BJ (cell line): ENCODE measurements around the gene PNPLA2. TPM values are rescaled to one million over a fixed set of nuclear protein-coding genes. Genes with fewer than 3 reads are reported as not detected.

Source experiments
- CTCF ChIA-PET: fragments of 350-600 bp; formaldehyde crosslinking; extraction: SDS; loops from one replicate; lab custom pipeline; 2021; ENCODE audit warnings: antibody characterized with exemption, inconsistent platforms; lab: Yijun Ruan, JAX
- POLR2A ChIA-PET: fragments of 300-600 bp; sonication (Branson Sonifier 250); formaldehyde crosslinking; extraction: SDS; loops from one replicate; lab custom pipeline; 2021; ENCODE audit warnings: antibody characterized with exemption; lab: Charles Lee
- DNase-seq: peaks from one replicate; pipeline ENCODE4 v3.0.0-alpha.2; 2011; ENCODE audit warnings: low read depth
- H3K27me3 ChIP-seq: 2 replicates; pipeline ENCODE4 v1.6.0; 2011; ENCODE audit warnings: low read length; ENCODE audit not compliant: control insufficient read depth, insufficient read depth
- H3K36me3 ChIP-seq: 2 replicates; pipeline ENCODE4 v1.5.1; 2011; ENCODE audit warnings: low read length; ENCODE audit not compliant: control insufficient read depth, insufficient read depth
- H3K4me3 ChIP-seq: 2 replicates; pipeline ENCODE4 v1.5.1; 2011; ENCODE audit warnings: low read depth, mild to moderate bottlenecking, control low read depth, low read length
- polyA plus RNA-seq: library from polyadenylated mRNA; depleted of rRNA; stranded (reverse); fragments of >200 nt; gene quantifications from 2 replicates; pipeline ENCODE4 v1.2.3, GENCODE V29; 2011
- TF ChIP-seq, protein P1 (sequence below): IDR thresholded peaks from 2 replicates; pipeline ENCODE4 v1.5.1; 2011; ENCODE audit warnings: low read depth, mild to moderate bottlenecking, control low read depth, inconsistent platforms, low read length, moderate library complexity; ENCODE audit not compliant: insufficient read depth

PNPLA2 gene
- polyA plus RNA-seq, 1 experiment, result 53.1 TPM

DNA sequence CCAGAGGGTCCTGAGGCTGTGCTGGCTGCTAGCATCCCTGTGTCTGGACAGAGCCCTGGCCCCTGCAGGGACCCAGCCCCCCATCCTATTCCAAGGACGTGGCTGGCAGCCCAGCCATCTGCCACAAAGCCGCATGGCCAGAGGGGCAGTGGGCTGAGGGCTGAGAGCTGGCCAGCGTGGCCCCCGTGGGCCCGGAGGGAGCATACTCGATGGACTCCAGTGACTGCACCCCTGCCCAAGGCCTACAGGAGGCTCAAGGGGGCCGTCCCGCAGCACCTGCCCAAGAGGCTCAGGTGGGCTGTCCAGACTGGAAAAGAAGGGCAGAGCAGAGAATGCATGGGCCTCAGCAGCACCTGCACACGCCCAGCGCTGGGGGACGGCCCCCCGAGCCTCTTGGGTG, 37.1 kb downstream of the PNPLA2 start:
- H3K4me3 ChIP-seq, result no peak overlapping the region
- POLR2A ChIA-PET, result no interaction called here
- H3K36me3 ChIP-seq, result peaks cover 6% of the 10 kb centered on the region
- DNase-seq, result no peak
- TF ChIP-seq, protein P1, sequence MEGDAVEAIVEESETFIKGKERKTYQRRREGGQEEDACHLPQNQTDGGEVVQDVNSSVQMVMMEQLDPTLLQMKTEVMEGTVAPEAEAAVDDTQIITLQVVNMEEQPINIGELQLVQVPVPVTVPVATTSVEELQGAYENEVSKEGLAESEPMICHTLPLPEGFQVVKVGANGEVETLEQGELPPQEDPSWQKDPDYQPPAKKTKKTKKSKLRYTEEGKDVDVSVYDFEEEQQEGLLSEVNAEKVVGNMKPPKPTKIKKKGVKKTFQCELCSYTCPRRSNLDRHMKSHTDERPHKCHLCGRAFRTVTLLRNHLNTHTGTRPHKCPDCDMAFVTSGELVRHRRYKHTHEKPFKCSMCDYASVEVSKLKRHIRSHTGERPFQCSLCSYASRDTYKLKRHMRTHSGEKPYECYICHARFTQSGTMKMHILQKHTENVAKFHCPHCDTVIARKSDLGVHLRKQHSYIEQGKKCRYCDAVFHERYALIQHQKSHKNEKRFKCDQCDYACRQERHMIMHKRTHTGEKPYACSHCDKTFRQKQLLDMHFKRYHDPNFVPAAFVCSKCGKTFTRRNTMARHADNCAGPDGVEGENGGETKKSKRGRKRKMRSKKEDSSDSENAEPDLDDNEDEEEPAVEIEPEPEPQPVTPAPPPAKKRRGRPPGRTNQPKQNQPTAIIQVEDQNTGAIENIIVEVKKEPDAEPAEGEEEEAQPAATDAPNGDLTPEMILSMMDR, result no peak
- CTCF ChIA-PET, result interaction anchor here (1.8 to 2.0 kb wide), 2 partner anchors 8 to 196 kb away, joined by 7 to 9 read pairs; no protein-coding TSS in a partner anchor
- no peaks in the 10 kb centered on the region for H3K27me3 ChIP-seq

GRCh38 chr11:856397-856796, 37.7 kb downstream of the PNPLA2 start:
- H3K4me3 ChIP-seq, result no peak overlapping the region
- CTCF ChIA-PET, result interaction anchor here (1.8 to 2.0 kb wide), 2 partner anchors 8 to 195 kb away, joined by 7 to 9 read pairs; no protein-coding TSS in a partner anchor
- no peak for DNase-seq
- POLR2A ChIA-PET, result no interaction called here
- H3K27me3 ChIP-seq, result no peaks in the 10 kb centered on the region
- H3K36me3 ChIP-seq, result peaks cover 5% of the 10 kb centered on the region
- TF ChIP-seq, protein P1, result no peak

- no peaks in the 10 kb centered on the region for H3K27me3 ChIP-seq
- TF ChIP-seq, protein P1, result no peak
- POLR2A ChIA-PET, result no interaction called here
- peaks cover 7% of the 10 kb centered on the region for H3K36me3 ChIP-seq
- CTCF ChIA-PET, result interaction anchor here (2.0 kb wide), 1 partner anchor 10 kb away, joined by 9 read pairs; no protein-coding TSS in a partner anchor
- H3K4me3 ChIP-seq, result no peak overlapping the region
- DNase-seq, result no peak
These were observed 39.5 kb downstream of the PNPLA2 start for GRCh38 chr11:858053-858761.

DNA sequence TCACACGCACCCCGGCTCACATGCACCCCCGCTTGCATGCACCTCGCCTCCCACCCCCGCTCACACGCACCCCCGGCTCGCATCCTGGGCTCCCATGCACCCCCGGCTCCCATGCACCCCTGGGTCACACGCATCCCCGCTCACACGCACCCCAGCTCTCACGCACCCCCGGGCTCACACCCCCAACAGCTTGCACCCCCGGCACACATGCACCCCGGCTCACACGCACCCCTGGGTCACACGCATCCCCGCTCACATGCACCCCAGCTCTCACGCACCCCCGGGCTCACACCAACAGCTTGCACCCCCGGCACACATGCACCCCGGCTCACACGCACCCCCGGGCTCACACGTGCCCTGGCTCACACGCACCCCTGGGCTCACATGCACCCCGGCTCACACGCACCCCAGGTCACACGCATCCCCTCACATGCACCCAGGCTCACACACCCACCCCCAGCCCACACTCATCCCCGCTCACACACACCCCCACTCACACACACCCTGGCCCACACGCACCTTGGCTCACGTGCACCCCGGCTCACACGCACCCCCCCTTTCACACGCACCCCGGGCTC, 40.1 kb downstream of the PNPLA2 start:
- CTCF ChIA-PET, result interaction anchor here (1.0 to 1.8 kb wide), 3 partner anchors 10 to 193 kb away, joined by 3 to 10 read pairs (median 5); no protein-coding TSS in a partner anchor
- POLR2A ChIA-PET, result no interaction called here
- no peaks in the 10 kb centered on the region for H3K27me3 ChIP-seq
- peaks cover 9% of the 10 kb centered on the region for H3K36me3 ChIP-seq
- H3K4me3 ChIP-seq, result no peak overlapping the region
- TF ChIP-seq, protein P1, result no peak
- DNase-seq, result no peak

DNA sequence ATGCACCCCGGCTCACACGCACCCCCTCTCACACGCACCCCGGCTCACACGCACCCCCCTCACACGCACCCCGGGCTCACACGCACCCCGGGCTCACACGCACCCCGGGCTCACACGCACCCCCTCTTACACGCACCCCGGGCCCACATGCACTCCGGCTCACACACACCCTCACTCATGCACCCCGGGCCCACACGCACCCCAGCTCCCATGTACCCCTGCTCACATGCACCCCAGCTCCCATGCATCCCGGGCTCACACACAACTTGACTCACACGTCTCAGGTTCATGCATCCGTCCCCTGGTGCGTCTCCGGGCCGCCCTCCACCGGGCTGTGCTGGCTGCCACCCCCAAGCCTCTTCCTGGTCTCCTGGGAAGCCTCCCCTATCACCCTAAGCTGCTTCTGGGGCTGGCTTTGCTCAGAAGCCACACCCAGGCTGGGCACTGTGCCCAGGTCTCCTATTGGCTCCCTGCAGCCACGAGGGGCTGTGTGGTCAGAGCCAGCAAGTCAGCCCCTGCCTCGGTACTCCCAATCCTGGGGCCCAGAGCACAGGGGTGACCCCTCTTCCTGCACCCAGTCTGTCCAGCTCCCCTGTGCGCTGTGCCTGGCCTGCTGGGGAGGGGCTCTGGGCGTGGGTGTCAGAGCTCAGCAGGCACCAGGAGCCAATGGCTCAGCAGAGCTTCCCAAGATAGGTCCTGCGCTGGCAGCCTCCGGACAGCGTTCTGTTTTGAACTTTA, 40.8 kb downstream of the PNPLA2 start:
- DNase-seq, result no peak
- Histone ChIP-seq H3K4me3 (no peak overlapping the region), H3K27me3 (no peaks in the 10 kb centered on the region), H3K36me3 (peaks cover 14% of the 10 kb centered on the region)
- CTCF ChIA-PET, result interaction anchor here (1.0 to 1.8 kb wide), 4 partner anchors 11 to 192 kb away, joined by 3 to 10 read pairs (median 4); no protein-coding TSS in a partner anchor
- POLR2A ChIA-PET, result no interaction called here
- TF ChIP-seq, protein P1, result no peak
